Measurements from ENCODE around the gene ODF2.

The ODF2 gene

DNA sequence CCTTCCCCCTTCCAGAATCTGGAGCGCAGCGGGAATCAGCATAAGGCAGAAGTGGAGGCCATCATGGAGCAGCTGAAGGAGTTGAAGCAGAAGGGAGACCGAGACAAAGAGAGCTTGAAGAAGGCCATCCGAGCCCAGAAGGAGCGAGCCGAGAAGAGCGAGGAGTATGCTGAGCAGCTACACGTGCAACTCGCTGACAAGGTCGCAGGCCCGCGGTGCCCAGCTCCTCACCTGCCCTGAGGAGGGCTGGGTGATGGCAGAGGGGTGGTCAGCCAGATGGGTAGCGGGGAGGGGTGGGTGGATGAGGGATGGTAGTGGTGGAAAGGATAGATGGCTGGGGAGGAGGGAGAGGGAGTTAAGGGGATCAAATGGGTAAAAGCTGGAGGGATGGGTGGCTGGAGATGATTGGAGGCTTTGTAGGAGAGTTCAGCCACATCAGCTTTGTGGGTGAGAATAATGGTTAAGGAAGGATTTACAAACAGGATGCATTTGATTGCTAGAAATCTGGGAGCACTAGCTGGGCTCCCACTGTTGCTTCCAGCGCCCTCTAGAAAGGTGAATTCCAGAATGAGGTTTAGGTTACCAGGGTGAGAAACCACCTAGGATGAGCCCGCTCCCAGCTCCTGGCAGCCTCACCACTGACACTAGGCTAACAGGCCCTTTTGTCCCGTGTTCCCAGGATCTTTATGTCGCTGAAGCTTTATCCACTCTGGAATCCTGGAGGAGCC is 29.0 kb downstream of the ODF2 start:
- TF ChIP-seq, protein P1, sequence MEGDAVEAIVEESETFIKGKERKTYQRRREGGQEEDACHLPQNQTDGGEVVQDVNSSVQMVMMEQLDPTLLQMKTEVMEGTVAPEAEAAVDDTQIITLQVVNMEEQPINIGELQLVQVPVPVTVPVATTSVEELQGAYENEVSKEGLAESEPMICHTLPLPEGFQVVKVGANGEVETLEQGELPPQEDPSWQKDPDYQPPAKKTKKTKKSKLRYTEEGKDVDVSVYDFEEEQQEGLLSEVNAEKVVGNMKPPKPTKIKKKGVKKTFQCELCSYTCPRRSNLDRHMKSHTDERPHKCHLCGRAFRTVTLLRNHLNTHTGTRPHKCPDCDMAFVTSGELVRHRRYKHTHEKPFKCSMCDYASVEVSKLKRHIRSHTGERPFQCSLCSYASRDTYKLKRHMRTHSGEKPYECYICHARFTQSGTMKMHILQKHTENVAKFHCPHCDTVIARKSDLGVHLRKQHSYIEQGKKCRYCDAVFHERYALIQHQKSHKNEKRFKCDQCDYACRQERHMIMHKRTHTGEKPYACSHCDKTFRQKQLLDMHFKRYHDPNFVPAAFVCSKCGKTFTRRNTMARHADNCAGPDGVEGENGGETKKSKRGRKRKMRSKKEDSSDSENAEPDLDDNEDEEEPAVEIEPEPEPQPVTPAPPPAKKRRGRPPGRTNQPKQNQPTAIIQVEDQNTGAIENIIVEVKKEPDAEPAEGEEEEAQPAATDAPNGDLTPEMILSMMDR (IDR thresholded peaks at IDR 0.05) = no peak

DNA sequence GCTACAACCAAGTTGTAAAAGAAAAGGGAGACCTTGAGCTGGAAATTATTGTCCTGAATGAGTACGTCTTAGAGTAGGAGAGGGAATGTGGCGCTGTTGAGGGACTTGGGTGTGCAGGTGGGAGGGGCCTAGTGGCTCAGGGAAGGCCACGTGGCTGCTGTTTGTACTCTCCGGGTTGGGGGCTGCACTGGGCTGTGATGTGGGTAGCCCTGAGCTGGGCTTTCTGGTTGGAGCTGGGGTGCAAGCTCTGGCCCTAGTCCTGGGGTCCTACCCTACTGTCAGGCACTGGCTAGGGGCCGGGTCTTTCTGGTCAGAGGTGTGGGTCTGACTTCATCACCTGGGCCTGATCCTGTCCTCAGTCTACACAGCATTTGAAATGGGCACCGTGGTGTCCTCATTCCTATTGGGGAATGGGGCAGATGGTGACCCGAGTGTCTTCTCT is 29.6 kb downstream of the ODF2 start:
- TF ChIP-seq, protein P1 (IDR thresholded peaks at IDR 0.05) = no peak

DNA sequence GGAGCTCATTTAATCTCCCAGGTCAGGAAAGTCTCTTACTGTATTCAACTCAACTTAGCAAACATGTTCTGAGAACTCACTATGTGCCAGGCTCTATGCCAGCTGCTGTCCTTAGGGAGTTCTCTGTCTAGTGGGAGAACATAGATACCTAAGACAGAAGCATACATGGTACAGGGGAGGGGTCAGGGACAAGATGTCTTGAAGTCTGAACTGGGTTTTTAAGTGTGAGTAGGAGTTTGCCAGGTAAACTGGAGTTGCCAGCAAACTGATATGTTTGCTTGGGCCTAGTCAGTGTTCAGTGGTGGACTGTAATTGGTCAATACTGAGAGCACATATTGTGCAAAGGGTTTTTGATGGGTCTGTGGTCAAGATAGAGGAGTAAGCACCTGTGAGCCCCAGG is 30.4 kb downstream of the ODF2 start:
- TF ChIP-seq, protein P1 (IDR thresholded peaks at IDR 0.05) = no peak

DNA sequence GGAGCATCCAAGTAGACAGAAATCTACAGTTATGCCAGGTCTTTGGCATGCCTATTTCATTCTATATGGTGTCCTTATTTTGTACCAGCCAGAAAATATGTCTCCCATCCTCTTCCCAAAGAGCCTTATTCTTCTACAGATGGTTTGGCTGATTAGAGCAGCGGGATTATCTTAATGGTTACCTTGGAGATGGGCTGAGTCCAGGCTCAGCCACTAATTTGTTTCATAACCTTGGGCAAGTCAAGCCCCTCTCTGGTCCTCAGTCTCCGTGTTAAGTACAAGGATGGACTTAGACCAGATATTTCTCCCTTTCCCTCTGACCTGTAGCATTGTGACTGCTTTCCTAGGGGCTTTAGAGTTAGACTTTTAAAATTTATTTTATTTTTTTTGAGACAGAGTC is 37.6 kb downstream of the ODF2 start:
- TF ChIP-seq, protein P1 (IDR thresholded peaks at IDR 0.05) = no peak

DNA sequence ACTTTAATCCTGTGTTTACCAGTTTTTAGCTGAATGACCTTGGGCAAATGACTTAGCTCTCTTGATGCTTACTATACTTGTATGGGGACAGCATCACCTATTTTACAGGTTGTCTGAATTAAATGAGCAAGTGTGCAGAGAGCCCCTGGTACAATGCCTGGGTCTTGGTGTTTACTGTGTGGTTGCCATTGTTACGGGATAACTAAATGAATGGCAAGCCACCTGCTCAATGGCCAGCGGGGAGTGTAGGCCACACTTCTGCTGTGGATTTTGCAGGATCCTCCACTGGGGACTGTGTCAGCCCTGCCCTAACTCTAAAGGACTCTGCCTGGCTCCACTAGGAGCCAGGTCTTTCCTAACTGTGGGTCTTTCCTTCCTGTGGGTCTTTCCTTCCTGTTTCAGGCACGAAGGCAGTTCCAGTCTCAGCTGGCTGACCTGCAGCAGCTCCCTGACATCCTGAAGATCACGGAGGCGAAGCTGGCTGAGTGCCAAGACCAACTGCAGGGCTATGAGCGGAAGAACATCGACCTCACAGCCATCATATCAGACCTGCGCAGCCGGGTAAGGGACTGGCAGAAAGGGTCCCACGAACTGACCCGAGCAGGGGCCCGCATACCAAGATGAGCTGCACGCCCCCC is 38.4 kb downstream of the ODF2 start:
- TF ChIP-seq, protein P1 (IDR thresholded peaks at IDR 0.05) = no peak

DNA sequence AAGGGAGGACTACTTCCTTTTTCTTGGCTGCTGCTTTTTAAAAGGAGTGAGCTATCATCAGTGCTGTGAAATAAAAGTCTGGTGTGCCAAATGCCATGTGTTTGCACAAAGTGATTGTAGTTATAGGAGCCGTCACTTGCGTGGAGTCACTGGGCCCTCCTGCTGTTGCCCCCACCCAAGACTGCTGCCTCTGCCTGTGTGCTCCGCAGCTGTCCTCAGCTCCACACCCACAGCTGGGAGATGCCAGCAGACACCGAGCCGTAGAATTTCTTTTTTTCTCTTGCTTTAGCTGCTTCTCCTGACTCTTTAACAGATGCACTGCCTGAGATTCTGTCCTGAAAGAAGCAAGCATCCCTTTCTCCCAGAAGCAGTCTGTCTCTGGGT is 38.9 kb downstream of the ODF2 start:
- TF ChIP-seq, protein P1 (IDR thresholded peaks at IDR 0.05) = no peak

DNA sequence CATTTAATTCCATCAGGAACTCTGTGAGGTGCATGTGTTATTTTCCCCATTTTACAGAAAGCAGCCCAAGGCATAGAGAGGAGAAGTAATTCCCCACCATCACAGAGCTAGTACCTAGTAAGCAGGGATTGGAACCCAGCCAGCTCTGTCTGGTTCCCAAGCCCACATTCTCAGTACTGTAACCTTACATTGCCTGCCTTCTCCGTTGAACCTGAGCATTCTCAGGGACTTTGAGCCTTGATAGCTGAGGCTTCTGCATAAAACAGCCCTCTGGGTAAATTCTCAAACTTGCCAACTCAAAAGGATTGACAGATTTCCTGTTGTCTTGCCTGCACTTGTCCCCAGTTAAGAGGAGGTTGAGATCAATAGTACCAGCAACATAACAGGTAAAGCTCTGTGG is 39.5 kb downstream of the ODF2 start:
- TF ChIP-seq, protein P1 (IDR thresholded peaks at IDR 0.05) = no peak
